VCaP (cell line): ENCODE results near the gene DENND2A.
"Not testable (repeated sequence)": the region's sequence is repeated elsewhere in the genome, so short reads cannot be mapped to it uniquely, and the experiment has no call there.

ENCODE experiments used
- H3K27ac ChIP-seq: fragments of 450-650 bp; 2 replicates; pipeline ENCODE4 v1.5.1; 2017
- CTCF ChIP-seq: fragments of 450-650 bp; conservative IDR thresholded peaks from 2 replicates; pipeline ENCODE4 v1.5.1; 2017; ENCODE audit warnings: mild to moderate bottlenecking, moderate library complexity

Gene DENND2A

GRCh38 chr7:140557809-140558518, 82.6 kb downstream of the DENND2A start:
- TF ChIP-seq CTCF: no peak
- H3K27ac ChIP-seq: no peak overlapping the region

GRCh38 chr7:140557069-140557468, 83.5 kb downstream of the DENND2A start:
- no peak overlapping the region for H3K27ac ChIP-seq
- TF ChIP-seq CTCF: no peak

GRCh38 chr7:140553236-140553635, 87.4 kb downstream of the DENND2A start:
- H3K27ac ChIP-seq: not testable (repeated sequence)

GRCh38 chr7:140552240-140552679, 88.4 kb downstream of the DENND2A start:
- H3K27ac ChIP-seq: no peak overlapping the region
- TF ChIP-seq CTCF: no peak

GRCh38 chr7:140551355-140552239, 89.0 kb downstream of the DENND2A start:
- H3K27ac ChIP-seq: no peak overlapping the region
- no peak for TF ChIP-seq CTCF

GRCh38 chr7:140546947-140547346, 93.7 kb downstream of the DENND2A start:
- no peak overlapping the region for H3K27ac ChIP-seq
- TF ChIP-seq CTCF: no peak

GRCh38 chr7:140544388-140544826, 96.2 kb downstream of the DENND2A start:
- TF ChIP-seq CTCF: no peak
- H3K27ac ChIP-seq: no peak overlapping the region
